ENCODE results near the gene SBK2.

- TF ChIP-seq POLR2A (IDR thresholded peaks at IDR 0.05; ENCODE audit: low read length) (no peak), GATA1 (IDR thresholded peaks at IDR 0.05; ENCODE audit: low read depth, low read length) (no peak)
Measured at GRCh38 chr19:55486043-55486970, 50.6 kb downstream of the SBK2 start.

All from erythroblast (primary cell).